Tibial artery (tissue), 4 donors: Measurements from ENCODE around the gene FLNA.

ENCODE experiments used
- DNase-seq, 2 donors: peaks; one replicate each; pipeline ENCODE4 v3.0.0-alpha.2; 2019
- H3K27ac ChIP-seq, 2 donors: fragments of 200-600 bp; sonication (generic) in 1 of 2; 1 replicate in 1 of 2; 2 replicates in 1 of 2; pipeline ENCODE4 v1.5.1; 2018 to 2019; ENCODE audit warnings: mild to moderate bottlenecking in 1 of 2
- H3K27me3 ChIP-seq, 2 donors: fragments of 200-600 bp; sonication (generic) in 1 of 2; one replicate each; pipeline versions ENCODE4 v1.5.1 to v1.6.0; 2016 to 2019
- H3K36me3 ChIP-seq, 3 donors: fragments of 200-600 bp; sonication (generic) in 2 of 3; one replicate each; pipeline ENCODE4 v1.5.1; 2016 to 2019; ENCODE audit warnings: mild to moderate bottlenecking in 2 of 3
- H3K4me1 ChIP-seq, 4 donors: fragments of 200-600 bp; sonication (generic) in 2 of 4; 1 replicate in 3 of 4; 2 replicates in 1 of 4; pipeline ENCODE4 v1.5.1; 2016 to 2019
- H3K4me3 ChIP-seq, 2 donors: fragments of 200-600 bp; sonication (generic) in 1 of 2; 1 replicate in 1 of 2; 2 replicates in 1 of 2; pipeline ENCODE4 v1.5.1; 2018 to 2019; ENCODE audit warnings: mild to moderate bottlenecking in 2 of 2
- H3K9me3 ChIP-seq, 3 donors: fragments of 200-600 bp; sonication (generic) in 1 of 3; one replicate each; pipeline ENCODE4 v1.5.1; 2016 to 2019
- CTCF ChIP-seq, 2 experiments: fragments of 200-600 bp in 1 of 2; fragments of 450-650 bp in 1 of 2; IDR thresholded peaks; one replicate each; pipeline ENCODE4 v1.5.1; 2017 to 2019; ENCODE audit warnings: antibody characterized with exemption in 2 of 2, mild to moderate bottlenecking in 1 of 2, moderate library complexity in 1 of 2
- intact Hi-C: fragments of 100-400 bp; cut with DNase I; formaldehyde crosslinking; loops from one replicate; pipeline ENCODE4 v1.15.0; 2023; ENCODE audit warnings: low total_unique reads

The FLNA gene

GRCh38 chrX:154310616-154311536 is 63.6 kb downstream of the FLNA start:
- intact Hi-C loops, result no loop called here
- Histone ChIP-seq H3K4me3 (no peak overlapping the region), H3K36me3 (no peaks in the 10 kb centered on the region), H3K27me3 (no peaks in the 10 kb centered on the region), H3K4me1 (no peaks in the 10 kb centered on the region), H3K9me3 (no peaks in the 10 kb centered on the region), H3K27ac (no peak overlapping the region)
- no peak for TF ChIP-seq CTCF (IDR thresholded peaks at IDR 0.05)
- no peak for DNase-seq

- H3K36me3 ChIP-seq, result no peaks in the 10 kb centered on the region
- H3K4me3 ChIP-seq, result no peak overlapping the region
- H3K4me1 ChIP-seq, result no peaks in the 10 kb centered on the region
- H3K9me3 ChIP-seq, result no peaks in the 10 kb centered on the region
- TF ChIP-seq CTCF (IDR thresholded peaks at IDR 0.05), result no peak
- no peak overlapping the region for H3K27ac ChIP-seq
- DNase-seq, result no peak
- intact Hi-C loops, result no loop called here
- no peaks in the 10 kb centered on the region for H3K27me3 ChIP-seq
These were observed 65.2 kb downstream of the FLNA start for GRCh38 chrX:154309041-154309775.

- H3K9me3 ChIP-seq, result no peaks in the 10 kb centered on the region
- DNase-seq, result peak; percentile 62 to 72
These were observed 66.1 kb downstream of the FLNA start for GRCh38 chrX:154308108-154308946.

GRCh38 chrX:154307202-154307601 is 67.2 kb downstream of the FLNA start:
- Histone ChIP-seq H3K27me3 (no peaks in the 10 kb centered on the region), H3K4me1 (no peaks in the 10 kb centered on the region), H3K9me3 (no peaks in the 10 kb centered on the region), H3K4me3 (no peak overlapping the region), H3K36me3 (no peaks in the 10 kb centered on the region), H3K27ac (no peak overlapping the region)
- DNase-seq, result peak in 1 of 2 donors; percentile 27
- TF ChIP-seq CTCF (IDR thresholded peaks at IDR 0.05), result no peak
- intact Hi-C loops, result no loop called here

More at GRCh38 chrX:154308108-154308946, 66.1 kb downstream of the FLNA start:
- H3K36me3 ChIP-seq, result no peaks in the 10 kb centered on the region
- peak; percentile 53 to 57 for TF ChIP-seq CTCF (IDR thresholded peaks at IDR 0.05)
- no peak overlapping the region for H3K27ac ChIP-seq
- no peaks in the 10 kb centered on the region for H3K4me1 ChIP-seq
- intact Hi-C loops, result no loop called here
- no peaks in the 10 kb centered on the region for H3K27me3 ChIP-seq
- H3K4me3 ChIP-seq, result no peak overlapping the region

- Histone ChIP-seq H3K36me3 (no peaks in the 10 kb centered on the region), H3K27me3 (no peaks in the 10 kb centered on the region), H3K4me3 (no peak overlapping the region), H3K9me3 (no peaks in the 10 kb centered on the region), H3K4me1 (no peaks in the 10 kb centered on the region), H3K27ac (no peak overlapping the region)
- intact Hi-C loops, result no loop called here
- no peak for TF ChIP-seq CTCF (IDR thresholded peaks at IDR 0.05)
- no peak for DNase-seq
These were observed 68.8 kb downstream of the FLNA start for GRCh38 chrX:154305541-154306205.
